Coronary artery (tissue), 2 donors: Measurements from ENCODE around the gene RELL2.
A peak's percentile ranks its signal among the peaks of the same experiment; 100 is the strongest.

ENCODE experiments used
- DNase-seq: peaks from one replicate; pipeline ENCODE4 v3.0.0-alpha.2; 2017; ENCODE audit warnings: low spot score
- H3K27ac ChIP-seq, 2 donors: fragments of 200-600 bp; sonication (generic); one replicate each; pipeline ENCODE4 v1.5.1; 2016 to 2019
- H3K4me3 ChIP-seq: fragments of 200-600 bp; sonication (generic); 2 replicates; pipeline ENCODE4 v1.5.1; 2016; ENCODE audit warnings: mild to moderate bottlenecking, moderate library complexity
- CTCF ChIP-seq: fragments of 200-600 bp; sonication (generic); IDR thresholded peaks from one replicate; pipeline ENCODE4 v1.5.1; 2019; ENCODE audit warnings: antibody characterized with exemption

Gene RELL2

DNA sequence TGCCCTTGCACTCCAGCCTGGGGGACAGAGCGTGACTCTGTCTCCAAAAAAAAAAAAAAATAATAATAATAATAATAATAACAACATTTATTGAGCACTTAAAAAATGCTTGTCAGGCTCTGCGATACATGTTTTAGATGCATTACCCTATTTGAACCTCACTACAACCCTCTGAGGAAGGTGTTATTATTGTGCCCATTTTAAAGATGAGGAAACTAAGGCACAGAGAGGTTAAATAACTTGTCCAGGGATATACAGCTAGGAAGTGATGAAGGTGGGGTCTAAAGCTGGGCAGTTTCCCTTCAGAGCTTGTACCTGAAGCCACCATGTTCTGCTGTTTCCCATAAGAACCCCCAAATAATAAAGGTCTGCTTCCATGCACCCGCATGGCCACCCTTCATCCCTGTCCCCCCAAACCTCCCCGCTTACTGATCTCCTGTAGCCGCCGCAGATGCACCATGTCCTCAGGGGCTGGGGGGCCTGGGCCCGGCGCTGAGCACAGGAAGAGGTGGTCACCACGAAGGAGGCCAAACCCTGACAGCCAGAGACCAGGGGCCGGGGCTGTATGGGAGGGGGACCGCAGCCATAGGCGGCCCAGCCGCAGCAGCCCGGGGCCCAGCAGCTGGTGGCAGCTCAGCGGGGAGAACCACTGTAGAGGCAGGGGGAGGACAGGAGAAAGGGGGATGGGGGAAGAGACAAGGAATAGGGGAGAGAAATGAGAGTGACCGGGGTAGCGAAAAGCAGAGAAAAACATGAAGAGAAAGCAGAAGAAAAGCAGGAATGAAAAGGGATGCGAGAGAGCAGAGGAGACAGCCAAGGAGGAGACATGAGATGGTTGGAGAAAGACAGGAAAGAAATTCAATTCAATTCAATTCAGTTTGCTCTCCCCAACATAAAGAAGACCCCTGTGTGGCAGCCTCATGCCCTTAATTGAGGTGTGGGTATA is 29.5 kb downstream of the RELL2 start:
- Histone ChIP-seq H3K27ac (no peak overlapping the region), H3K4me3 (no peak overlapping the region)
- no peak for DNase-seq
- TF ChIP-seq CTCF, result no peak

DNA sequence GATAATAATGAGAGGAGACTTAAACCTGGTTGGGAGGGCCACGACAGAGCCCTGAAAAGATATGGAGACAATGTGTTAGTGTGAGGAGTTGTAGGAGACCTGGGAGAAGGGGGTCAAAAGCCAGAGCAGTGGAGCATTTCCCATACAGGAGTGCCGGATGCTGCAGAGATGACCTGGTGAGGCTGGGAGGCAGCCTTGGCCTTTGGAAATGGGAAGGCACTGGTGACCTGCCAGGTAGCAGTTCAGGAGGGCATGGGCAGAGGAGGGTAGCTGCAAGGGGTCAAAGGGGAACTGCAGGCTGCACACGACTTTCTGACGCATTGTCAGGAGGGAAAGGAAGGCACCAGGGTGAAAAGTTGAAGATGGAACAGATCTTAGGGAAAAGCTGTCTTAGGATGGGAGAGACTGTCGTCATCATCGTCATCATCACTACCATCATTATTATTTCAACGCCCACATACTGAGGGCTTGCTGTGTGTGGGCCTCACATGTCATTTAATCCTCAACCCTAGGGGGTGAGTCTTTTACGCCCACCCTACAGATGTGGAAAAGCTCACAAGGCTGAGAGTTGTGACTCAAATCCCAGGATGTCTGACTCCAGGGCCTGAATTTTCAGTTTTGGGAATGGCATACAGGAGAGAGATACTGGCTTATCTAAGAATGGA is 31.9 kb downstream of the RELL2 start:
- no peak for TF ChIP-seq CTCF
- no peak overlapping the region for H3K27ac ChIP-seq
- H3K4me3 ChIP-seq, result no peak overlapping the region
- no peak for DNase-seq

GRCh38 chr5:141669520-141669919 is 32.7 kb downstream of the RELL2 start:
- H3K4me3 ChIP-seq, result no peak overlapping the region
- DNase-seq, result no peak
- H3K27ac ChIP-seq, result no peak overlapping the region
- TF ChIP-seq CTCF, result no peak

- H3K4me3 ChIP-seq, result no peak overlapping the region
- TF ChIP-seq CTCF, result no peak
- DNase-seq, result no peak
- peak overlapping the region in 1 of 2 donors; percentile 19 for H3K27ac ChIP-seq
Measured at GRCh38 chr5:141672071-141672840, 35.5 kb downstream of the RELL2 start.

DNA sequence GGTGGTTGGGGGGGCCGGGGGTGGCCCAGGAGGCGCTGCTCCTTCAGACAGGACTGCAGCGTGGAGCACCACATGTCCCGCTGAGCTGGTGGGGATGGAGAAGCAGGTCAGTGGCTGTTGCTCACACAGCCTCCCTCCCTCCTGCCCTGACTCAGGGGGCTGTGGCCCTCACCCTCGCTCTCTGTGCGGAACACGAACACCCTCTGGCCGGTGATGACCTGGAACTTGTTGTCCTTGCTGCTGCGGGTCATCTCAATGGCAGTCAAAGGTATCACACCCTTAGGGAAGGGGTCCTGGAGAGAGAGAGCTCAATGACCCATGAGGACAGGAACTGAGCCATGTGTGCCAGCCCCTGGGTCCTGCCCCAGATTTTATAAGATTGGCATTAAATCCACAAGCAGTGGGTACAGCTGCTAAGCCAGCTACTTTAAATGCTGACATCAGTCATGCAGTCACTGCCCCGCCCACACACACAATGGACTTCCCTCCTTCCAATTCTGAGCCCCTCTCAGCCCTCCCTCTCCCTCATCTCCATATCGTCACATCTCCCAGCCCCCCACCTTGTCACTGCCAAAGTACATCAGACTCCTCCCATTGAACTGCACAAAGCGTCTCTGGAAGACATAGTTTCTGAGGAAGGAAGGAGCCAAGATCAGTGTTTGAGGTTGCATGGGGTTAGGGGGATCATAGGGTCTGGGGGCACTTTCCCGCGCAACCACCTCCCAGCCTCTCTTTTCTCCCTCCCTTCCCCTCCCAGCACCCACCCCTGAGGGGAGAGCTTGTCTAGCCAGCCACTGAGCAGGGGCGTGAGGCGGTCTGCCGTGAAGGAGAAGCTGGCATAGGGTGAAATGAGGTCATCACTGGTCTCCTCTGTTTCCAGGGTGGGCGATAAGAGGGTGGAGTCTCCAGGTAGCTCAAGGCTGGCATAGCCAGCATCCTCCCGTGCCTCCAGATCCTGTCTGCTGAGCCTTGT is 36.3 kb downstream of the RELL2 start:
- H3K27ac ChIP-seq, result peak overlapping the region in 1 of 2 donors; percentile 19
- DNase-seq, result no peak
- no peak for TF ChIP-seq CTCF
- no peak overlapping the region for H3K4me3 ChIP-seq

DNA sequence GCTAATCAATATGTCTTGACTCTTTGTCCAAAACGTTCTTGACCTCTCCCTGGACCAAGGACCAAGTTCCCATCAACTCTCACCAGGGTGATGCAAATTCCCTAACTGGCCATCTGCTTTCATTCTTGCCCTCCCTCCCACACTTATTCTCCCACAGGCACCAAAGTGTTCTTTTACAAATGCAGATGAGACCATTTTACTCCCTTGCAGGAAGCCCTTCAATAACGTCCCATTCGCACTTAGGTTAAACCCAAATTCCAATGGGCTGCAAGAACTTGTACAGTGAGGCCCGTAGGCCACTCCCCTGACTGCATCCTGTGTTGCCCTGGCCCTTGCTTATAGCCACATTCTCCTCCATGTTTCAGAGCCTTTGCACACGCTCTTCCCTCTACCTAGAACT is 38.0 kb downstream of the RELL2 start:
- TF ChIP-seq CTCF, result no peak
- no peak for DNase-seq
- Histone ChIP-seq H3K27ac (no peak overlapping the region), H3K4me3 (no peak overlapping the region)
